HG03045 (cell line): ENCODE data around the gene WSCD2.

ENCODE experiments used
- ATAC-seq: cut with Tn5 transposase; IDR thresholded peaks from one replicate; pipeline ENCODE4 v1.9.1; 2021; ENCODE audit warnings: mild to moderate bottlenecking, moderate library complexity; ENCODE audit not compliant: unreplicated experiment

Gene WSCD2

GRCh38 chr12:108129017-108129812 is at the start of gene WSCD2:
Gene WSCD2 (plus strand): TSS chr12:108129288. CDS start chr12:108195833, 66,545 bp downstream.
- ATAC-seq, result no peak

- no peak for ATAC-seq
Measured at GRCh38 chr12:108079721-108080120, 49.4 kb upstream of the WSCD2 start.

GRCh38 chr12:108080363-108080762 is 48.7 kb upstream of the WSCD2 start:
- no peak for ATAC-seq

- no peak for ATAC-seq
Measured at GRCh38 chr12:108082485-108082884, 46.6 kb upstream of the WSCD2 start.

DNA sequence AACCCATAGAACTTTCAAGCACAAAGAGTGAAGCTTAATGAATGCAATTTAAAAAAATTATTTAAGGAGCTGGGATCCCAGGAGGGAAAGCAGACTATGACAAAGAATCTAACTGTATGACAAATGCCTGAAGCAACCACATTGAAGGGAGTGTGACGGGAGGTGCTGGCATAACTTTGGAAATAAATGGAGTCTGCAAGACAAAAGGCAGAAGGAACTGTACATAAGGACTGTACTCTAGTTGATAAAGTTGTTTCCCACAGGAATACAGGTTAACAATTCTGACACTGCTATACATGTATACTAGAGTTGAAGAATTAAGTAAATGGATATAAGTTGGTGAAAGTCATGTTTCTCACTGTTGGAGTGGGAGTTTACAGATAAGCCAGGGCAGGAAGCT is 41.2 kb upstream of the WSCD2 start:
- ATAC-seq, result no peak

- no peak for ATAC-seq
Measured at GRCh38 chr12:108090107-108090899, 38.8 kb upstream of the WSCD2 start.

DNA sequence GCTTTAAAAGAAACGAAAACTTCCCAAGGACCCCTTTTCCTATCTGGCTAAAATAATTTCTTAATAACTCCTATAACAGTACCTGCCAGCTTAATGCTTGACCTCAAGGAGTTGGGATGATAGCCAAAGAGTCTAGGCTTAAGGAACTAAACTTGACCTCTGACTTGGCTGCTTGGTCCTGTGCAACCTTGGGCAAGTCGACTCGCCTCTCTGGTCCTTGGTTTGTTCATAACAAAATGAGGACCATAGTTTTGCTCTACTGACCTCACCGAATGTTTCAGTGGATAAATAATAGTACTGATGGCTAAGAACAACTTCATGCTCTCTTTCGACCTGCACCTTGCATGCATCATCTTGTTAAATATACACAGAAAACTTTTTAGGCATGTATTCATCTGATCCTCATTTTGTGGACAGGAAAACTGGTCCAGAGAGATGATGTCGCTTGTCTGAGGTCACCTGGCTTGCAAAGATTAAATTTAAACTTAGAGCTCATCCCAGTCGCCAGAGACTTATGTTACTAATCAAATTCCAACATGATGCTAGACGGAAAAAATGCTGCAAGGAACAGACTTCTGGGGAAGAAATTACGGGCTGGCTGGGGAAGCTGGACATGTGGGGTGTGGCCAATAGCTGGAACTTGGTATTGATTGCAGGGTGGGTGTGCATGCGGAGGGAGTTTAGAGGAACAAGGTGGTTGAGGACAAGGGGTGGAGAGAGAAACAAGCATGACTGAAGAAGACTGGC is 38.0 kb upstream of the WSCD2 start:
- ATAC-seq, result no peak

GRCh38 chr12:108091679-108092051 is 37.4 kb upstream of the WSCD2 start:
- ATAC-seq, result no peak

DNA sequence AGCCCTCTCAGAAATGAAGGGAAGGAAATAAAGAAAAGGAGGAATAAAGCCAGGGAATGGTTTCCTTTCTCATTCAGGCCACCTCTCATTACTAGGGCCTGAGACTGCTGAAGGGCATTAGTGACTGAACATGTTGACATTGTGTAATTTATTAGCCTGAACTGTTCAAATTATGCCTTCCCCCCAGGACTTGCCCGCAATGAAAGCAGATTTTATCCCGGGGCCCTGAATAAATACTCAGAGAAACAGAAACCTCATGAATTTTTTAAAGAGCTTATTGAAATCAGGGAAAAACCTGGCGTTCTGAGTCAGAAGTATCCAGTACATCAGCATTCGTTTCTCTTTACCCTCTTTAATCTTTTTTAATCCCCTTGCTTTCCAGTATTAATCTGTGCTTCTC is 35.9 kb upstream of the WSCD2 start:
- no peak for ATAC-seq

DNA sequence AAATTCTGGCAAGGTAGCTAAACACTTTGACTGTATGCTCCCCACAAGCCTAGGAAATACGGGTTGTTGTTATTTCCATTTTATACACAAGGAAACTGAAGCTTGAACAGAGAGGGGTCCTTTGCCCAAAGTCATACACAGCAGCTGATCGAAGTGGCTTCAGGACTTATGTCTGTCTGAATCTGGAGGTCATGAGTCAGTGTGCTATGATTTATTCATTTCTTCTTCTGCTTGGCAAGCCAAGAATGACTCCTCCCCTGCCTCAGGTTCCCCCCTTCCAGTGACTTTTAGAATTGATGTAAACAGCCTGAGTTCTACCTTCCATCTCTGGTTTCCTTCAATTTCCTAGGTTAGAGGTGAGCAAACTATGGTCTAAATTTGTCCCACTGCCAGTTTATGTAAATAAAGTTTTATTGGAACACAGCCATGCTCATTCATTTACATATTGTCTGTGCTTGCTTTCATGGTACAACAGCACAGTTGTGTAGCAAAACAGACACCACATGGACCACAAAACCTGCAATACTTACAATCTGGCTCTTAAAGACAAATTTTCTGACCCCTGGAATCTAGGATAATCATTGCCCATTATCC is 34.9 kb upstream of the WSCD2 start:
- ATAC-seq, result no peak

- no peak for ATAC-seq
Measured at GRCh38 chr12:108097160-108097911, 31.8 kb upstream of the WSCD2 start.

DNA sequence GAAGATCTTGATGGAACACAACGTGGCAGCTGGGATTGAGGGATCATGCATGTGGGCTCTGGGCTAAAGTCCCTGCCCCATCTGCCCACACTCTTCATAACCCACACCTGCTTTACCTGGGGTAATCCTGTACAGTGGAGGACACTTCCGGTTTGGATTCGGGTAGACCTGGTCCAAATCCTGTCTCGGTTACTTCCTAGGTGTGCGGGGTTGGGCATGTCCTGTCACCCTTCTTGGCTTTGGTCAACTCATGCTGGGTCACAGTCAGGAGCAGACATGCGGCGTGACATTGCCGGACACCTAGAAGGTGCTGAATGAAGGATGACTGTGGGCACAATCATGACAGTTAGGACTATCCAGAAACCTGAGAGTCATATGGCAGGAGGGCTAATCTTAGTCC is 30.7 kb upstream of the WSCD2 start:
- ATAC-seq, result no peak

DNA sequence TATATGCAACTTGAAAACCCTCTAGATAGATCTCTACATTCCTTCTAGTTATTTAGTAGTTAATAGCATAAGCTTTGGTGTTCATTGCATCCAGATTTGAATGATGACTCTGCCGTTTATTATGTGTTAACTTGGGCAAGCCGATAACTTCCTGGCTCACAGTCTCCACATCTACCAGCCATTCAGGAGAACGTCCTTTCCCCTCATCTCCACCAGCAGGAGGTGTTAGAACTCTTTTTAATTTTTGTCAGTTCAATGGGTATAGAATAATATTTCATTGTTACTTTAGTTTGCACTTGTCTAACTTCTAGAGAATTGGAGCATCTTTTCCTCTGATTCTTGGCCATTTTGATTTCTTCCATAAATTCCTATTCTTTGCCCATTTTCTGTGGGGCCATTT is 30.0 kb upstream of the WSCD2 start:
- ATAC-seq, result no peak

DNA sequence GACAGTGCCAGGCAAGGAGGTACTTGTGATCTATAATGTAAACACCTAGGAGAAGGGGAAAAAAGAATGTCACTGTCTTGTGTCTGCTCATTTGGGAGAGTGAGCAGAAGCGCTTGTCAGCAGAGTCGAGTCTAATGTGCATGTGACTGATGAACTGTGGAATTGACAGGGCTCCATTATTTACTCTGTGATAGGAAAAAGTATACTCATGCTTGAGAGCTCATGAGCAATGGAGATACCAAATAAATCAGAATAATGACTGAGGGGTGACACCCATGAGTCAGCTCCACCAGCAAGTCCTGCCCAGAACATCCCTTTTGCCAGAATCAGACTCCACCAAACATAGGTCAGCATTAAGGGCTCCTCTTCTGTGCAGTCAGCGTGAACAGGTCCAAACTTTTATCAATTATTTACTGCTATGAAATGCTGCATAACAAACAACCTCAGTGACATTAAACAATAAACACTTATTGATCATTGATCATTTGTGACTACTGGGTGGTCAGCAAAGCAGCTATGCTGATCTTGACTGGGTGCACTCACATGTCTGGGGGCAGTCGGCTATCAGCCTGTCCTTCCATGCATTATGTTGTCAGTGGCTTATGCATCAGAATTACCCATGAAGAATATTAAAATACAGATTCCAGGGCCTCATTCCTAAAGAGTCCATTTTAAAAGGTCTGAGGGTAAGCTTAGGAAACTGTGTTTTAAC is 29.2 kb upstream of the WSCD2 start:
- ATAC-seq, result no peak

- ATAC-seq, result no peak
Measured at GRCh38 chr12:108101605-108102175, 27.4 kb upstream of the WSCD2 start.

- no peak for ATAC-seq
Measured at GRCh38 chr12:108102363-108102762, 26.7 kb upstream of the WSCD2 start.

DNA sequence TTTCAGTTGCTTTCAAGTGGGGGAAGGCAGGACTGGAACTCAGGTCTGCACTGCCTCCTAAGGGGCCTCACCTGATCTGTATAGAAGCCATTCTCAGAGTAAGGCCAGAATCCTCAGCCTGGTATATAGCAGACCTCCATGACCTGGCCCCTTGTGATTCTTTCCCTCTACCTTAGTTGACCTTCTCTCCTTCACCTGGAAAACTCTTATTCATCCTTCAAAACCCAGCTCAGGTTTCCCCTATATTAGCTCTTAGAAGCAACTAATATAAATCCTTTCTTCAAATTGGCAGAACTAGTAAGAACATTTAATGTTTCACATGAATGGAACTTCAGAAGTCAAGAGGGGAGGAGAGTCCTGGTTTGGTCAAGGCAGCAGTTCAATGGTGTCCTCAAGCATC is 26.0 kb upstream of the WSCD2 start:
- no peak for ATAC-seq

DNA sequence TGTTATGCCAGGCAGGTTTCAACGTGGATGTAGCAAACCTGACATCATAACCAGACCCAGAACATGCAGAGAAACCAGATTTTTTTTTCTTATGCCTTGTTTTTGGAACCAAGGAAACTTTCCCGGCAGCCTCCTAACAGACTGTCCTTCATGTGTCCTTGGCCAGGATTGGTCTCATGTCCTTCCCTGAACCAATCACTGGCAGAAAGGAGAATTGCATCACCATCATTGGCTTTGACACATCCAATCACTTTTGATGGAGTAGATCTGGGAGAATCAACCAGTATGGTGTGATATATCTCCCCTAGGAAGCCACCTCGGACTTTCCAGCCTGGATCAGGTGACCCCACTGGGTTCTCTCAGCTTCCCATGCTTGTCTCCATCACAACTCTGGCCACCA is 25.6 kb upstream of the WSCD2 start:
- no peak for ATAC-seq

DNA sequence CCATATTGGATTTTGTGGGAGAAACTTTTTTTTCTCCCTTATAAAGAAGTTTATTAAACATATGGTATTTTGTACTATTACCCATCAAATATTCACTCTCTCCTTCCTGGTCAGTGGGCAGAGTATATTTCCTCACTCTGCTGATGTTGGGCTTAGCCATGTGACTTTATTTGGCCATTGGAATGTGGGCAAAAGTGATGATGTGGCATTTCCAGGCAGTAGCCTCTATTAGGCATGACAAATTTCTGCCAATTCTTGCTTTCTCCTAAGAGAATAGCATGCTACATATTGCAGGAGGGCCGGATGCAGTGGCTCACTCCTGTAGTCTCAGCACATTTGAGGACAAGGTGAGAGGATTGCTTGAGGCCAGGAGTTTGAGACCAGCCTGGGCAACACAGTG is 24.4 kb upstream of the WSCD2 start:
- no peak for ATAC-seq

- ATAC-seq, result no peak
Measured at GRCh38 chr12:108106599-108106998, 22.5 kb upstream of the WSCD2 start.
